ENCODE measurements around the gene ACTN3.

DNA sequence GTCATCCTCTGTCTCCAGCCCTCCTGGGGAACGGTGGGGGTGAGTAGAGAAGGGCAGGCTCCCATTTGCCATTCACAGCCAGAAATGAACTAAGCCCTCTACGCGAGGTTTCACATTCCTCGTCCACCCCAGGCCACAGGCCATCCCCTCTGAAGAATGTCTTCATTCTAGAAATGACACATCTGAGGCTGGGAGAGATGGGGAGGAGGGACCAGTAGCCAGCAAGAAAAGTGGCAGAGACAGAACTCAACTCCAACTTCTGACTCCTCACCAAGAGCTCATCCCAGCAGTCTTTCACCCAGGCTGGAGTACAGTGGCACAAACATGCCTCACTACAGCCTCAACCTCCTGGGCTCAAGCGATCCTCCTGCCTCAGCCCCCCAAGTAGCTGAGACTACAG, 18.3 kb downstream of the ACTN3 start:
- TF ChIP-seq, protein P1, sequence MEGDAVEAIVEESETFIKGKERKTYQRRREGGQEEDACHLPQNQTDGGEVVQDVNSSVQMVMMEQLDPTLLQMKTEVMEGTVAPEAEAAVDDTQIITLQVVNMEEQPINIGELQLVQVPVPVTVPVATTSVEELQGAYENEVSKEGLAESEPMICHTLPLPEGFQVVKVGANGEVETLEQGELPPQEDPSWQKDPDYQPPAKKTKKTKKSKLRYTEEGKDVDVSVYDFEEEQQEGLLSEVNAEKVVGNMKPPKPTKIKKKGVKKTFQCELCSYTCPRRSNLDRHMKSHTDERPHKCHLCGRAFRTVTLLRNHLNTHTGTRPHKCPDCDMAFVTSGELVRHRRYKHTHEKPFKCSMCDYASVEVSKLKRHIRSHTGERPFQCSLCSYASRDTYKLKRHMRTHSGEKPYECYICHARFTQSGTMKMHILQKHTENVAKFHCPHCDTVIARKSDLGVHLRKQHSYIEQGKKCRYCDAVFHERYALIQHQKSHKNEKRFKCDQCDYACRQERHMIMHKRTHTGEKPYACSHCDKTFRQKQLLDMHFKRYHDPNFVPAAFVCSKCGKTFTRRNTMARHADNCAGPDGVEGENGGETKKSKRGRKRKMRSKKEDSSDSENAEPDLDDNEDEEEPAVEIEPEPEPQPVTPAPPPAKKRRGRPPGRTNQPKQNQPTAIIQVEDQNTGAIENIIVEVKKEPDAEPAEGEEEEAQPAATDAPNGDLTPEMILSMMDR (IDR thresholded peaks at IDR 0.05), result no peak
- TF ChIP-seq POLR2A (IDR thresholded peaks at IDR 0.05), result no peak
